ENCODE data around the gene DLGAP1.

GRCh38 chr18:3461704-3462103 is 993.4 kb downstream of the DLGAP1 start:
- no peak for TF ChIP-seq CTCF (IDR thresholded peaks at IDR 0.05)
- TF ChIP-seq EZH2 (IDR thresholded peaks at IDR 0.05; ENCODE audit: borderline replicate concordance, insufficient read depth, low read depth, low read length, poor library complexity, severe bottlenecking), result no peak
